Upper lobe of left lung (tissue), 4 donors: ENCODE results near the gene CCND2.

Experiments
- CTCF ChIP-seq, 6 experiments: fragments of 450-650 bp in 4 of 6; fragments of 200-600 bp in 2 of 6; sonication (generic) in 2 of 6; IDR thresholded peaks; one replicate each; pipeline ENCODE4 v1.5.1; 2016 to 2019; ENCODE audit warnings: antibody characterized with exemption in 6 of 6
- POLR2A ChIP-seq, 4 donors: fragments of 450-650 bp; IDR thresholded peaks; one replicate each; pipeline ENCODE4 v1.5.1; 2016 to 2017; ENCODE audit warnings: antibody characterized with exemption in 4 of 4, mild to moderate bottlenecking in 2 of 4

- no peak for TF ChIP-seq CTCF (IDR thresholded peaks at IDR 0.05)
- no peak for TF ChIP-seq POLR2A (IDR thresholded peaks at IDR 0.05)
Measured at GRCh38 chr12:4286771-4287317, 13.3 kb downstream of the CCND2 start.
